GM23248 (cell line): ENCODE measurements around the gene RAB3IP. TPM values are rescaled to one million over a fixed set of nuclear protein-coding genes. Genes with fewer than 3 reads are reported as not detected.

Source experiments
- DNase-seq: peaks from one replicate; pipeline ENCODE4 v3.0.0-alpha.2; 2015
- H2AFZ ChIP-seq: fragments of 200-600 bp; sonication (generic); 2 replicates; pipeline ENCODE4 v1.6.1; 2016; ENCODE audit warnings: antibody characterized with exemption
- H3F3A ChIP-seq: fragments of 200-600 bp; sonication (generic); 2 replicates; pipeline ENCODE4 v1.6.1; 2016; ENCODE audit warnings: mild to moderate bottlenecking, antibody characterized with exemption, mixed run types; ENCODE audit not compliant: insufficient read depth
- H3K27ac ChIP-seq: fragments of 200-600 bp; sonication (generic); 2 replicates; pipeline ENCODE4 v1.5.1; 2016; ENCODE audit warnings: mild to moderate bottlenecking
- H3K27me3 ChIP-seq: fragments of 200-600 bp; sonication (generic); replicated peaks from 2 replicates; pipeline ENCODE4 v1.6.1; 2016; ENCODE audit warnings: mild to moderate bottlenecking; ENCODE audit not compliant: insufficient read depth
- H3K36me3 ChIP-seq: fragments of 200-600 bp; sonication (generic); 2 replicates; pipeline ENCODE4 v1.6.1; 2016; ENCODE audit warnings: low read depth, mild to moderate bottlenecking
- H3K4me1 ChIP-seq: fragments of 200-600 bp; sonication (generic); 2 replicates; pipeline ENCODE4 v1.6.1; 2016; ENCODE audit warnings: mild to moderate bottlenecking; ENCODE audit not compliant: insufficient read depth
- H3K4me2 ChIP-seq: fragments of 200-600 bp; sonication (generic); one replicate; pipeline ENCODE4 v1.6.1; 2016; ENCODE audit warnings: mild to moderate bottlenecking; ENCODE audit not compliant: unreplicated experiment
- H3K4me3 ChIP-seq: fragments of 200-600 bp; sonication (generic); 2 replicates; pipeline ENCODE4 v1.5.1; 2016; ENCODE audit warnings: mild to moderate bottlenecking
- H3K79me2 ChIP-seq: fragments of 200-600 bp; sonication (generic); 2 replicates; pipeline ENCODE4 v1.6.1; 2016; ENCODE audit warnings: mild to moderate bottlenecking; ENCODE audit not compliant: insufficient read depth
- H3K9ac ChIP-seq: fragments of 200-600 bp; sonication (generic); 2 replicates; pipeline ENCODE4 v1.6.1; 2016; ENCODE audit warnings: mild to moderate bottlenecking
- H3K9me2 ChIP-seq: fragments of 200-600 bp; sonication (generic); 2 replicates; pipeline ENCODE4 v1.6.1; 2016; ENCODE audit warnings: mixed run types, mild to moderate bottlenecking, moderate library complexity; ENCODE audit not compliant: insufficient read depth
- H3K9me3 ChIP-seq: fragments of 200-600 bp; sonication (generic); one replicate; pipeline ENCODE4 v1.6.1; 2017; ENCODE audit warnings: low read depth
- H4K20me1 ChIP-seq: fragments of 200-600 bp; sonication (generic); 2 replicates; pipeline ENCODE4 v1.6.0; 2016; ENCODE audit not compliant: insufficient read depth
- EZH2 ChIP-seq: fragments of 200-600 bp; sonication (generic); IDR thresholded peaks from 2 replicates; pipeline ENCODE4 v1.6.1; 2018; ENCODE audit warnings: antibody characterized with exemption, mild to moderate bottlenecking; ENCODE audit not compliant: insufficient read depth, poor library complexity, severe bottlenecking
- EZH2phosphoT487 ChIP-seq: fragments of 200-600 bp; sonication (generic); IDR thresholded peaks from 2 replicates; pipeline ENCODE4 v1.6.1; 2018; ENCODE audit warnings: antibody characterized with exemption, moderate library complexity, mild to moderate bottlenecking, low read depth; ENCODE audit not compliant: insufficient read depth
- WGBS, 2 experiments: methylation state at CpG; one replicate each; pipeline ENCODE4 v1.1.6; 2015 to 2017; ENCODE audit warnings: low lambda C conversion rate in 2 of 2, low coverage in 1 of 2; ENCODE audit errors: missing lambda C conversion rate in 2 of 2; 5-methylcytosine and 5-hydroxymethylcytosine counted together
- in situ Hi-C: fragments of 300-500 bp; cut with MboI; formaldehyde crosslinking; loops from 2 replicates; pipeline ENCODE4 v1.15.0; 2020
- polyA plus RNA-seq: library from polyadenylated mRNA; unstranded; fragments of >200 nt; fragmentation: Nextera tagmentation; extraction: Ambion mirVana; gene quantifications from 2 replicates; pipeline ENCODE4 v1.2.1, GENCODE V29; 2016
- total RNA-seq: library from RNA; depleted of rRNA; stranded (reverse); fragments of >200 nt; shearing (Covaris generic); gene quantifications from 2 replicates; pipeline ENCODE4 v1.2.3, GENCODE V29; 2014

The RAB3IP gene
- total and polyA plus RNA-seq, 2 experiments from 2014 or later, result 2.5 to 3.6 TPM

DNA sequence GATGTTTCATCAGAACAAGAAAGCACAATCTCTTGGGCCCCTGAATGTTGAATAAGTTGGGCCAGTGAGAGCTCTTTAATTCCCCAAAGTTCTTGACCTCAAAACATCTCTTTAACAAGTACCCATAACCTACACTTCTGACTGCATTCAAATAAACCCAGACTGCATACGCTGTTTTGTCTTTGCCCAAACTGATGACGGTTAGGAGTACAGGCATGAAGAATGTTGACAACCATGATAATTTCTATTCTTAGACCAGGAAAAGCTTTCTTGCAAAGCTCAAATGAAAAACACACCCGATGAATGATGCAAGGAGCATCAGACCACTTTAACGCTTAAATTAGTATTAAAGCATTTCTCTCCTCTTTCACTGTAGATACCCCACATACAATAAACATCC lies 11.7 kb upstream of the RAB3IP start:
- H3K36me3 ChIP-seq, result no peaks in the 10 kb centered on the region
- H3K9ac ChIP-seq, result no peak overlapping the region
- H3K27ac ChIP-seq, result no peak overlapping the region
- no peak overlapping the region for H3K4me3 ChIP-seq
- no peaks in the 10 kb centered on the region for H3K9me3 ChIP-seq
- WGBS, 2 experiments, result 4% methylated on average over 4 of the region's 4 CpGs
- H4K20me1 ChIP-seq, result no peaks in the 10 kb centered on the region
- H3K4me2 ChIP-seq, result no peak overlapping the region
- H3K79me2 ChIP-seq, result no peaks in the 10 kb centered on the region
- peak overlapping the region; percentile 54; the same call in 1 of the 2 replicates for H2AFZ ChIP-seq
- in situ Hi-C loops, result no loop called here
- no peak for DNase-seq
- no peaks in the 10 kb centered on the region for H3K9me2 ChIP-seq
- no peak for TF ChIP-seq EZH2
- TF ChIP-seq EZH2phosphoT487, result no peak
- H3K27me3 ChIP-seq, result no peaks in the 10 kb centered on the region
- no peaks in the 10 kb centered on the region for H3F3A ChIP-seq
- H3K4me1 ChIP-seq, result no peaks in the 10 kb centered on the region

DNA sequence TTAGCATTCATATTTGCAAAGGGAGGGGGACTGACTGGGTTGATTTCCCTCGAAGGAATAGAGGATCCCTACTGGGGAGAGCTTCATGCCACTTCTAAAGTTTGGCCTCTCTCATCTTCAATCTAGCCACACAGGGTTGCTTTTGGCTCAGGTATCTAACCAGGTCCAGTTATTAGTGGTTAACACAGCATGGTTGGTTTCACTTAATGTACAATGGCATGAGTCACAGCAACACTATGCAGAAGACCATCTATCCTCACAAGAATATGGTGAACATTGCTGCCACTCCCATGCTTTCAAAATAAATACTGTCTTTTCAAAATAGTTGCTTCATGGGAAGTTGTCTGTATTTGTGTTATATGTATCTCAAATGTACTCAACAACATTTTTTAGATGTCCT lies 6.6 kb upstream of the RAB3IP start:
- H3K27me3 ChIP-seq, result no peaks in the 10 kb centered on the region
- H3F3A ChIP-seq, result no peaks in the 10 kb centered on the region
- WGBS, 2 experiments, result 61 to 77% methylated on average over 1 of the region's 1 CpG
- H3K9me2 ChIP-seq, result no peaks in the 10 kb centered on the region; the same call in 1 of the 2 replicates
- no peaks in the 10 kb centered on the region for H3K36me3 ChIP-seq
- H3K9ac ChIP-seq, result no peak overlapping the region
- no peak for TF ChIP-seq EZH2
- in situ Hi-C loops, result no loop called here
- H3K4me1 ChIP-seq, result no peaks in the 10 kb centered on the region
- H3K9me3 ChIP-seq, result no peaks in the 10 kb centered on the region
- no peaks in the 10 kb centered on the region for H4K20me1 ChIP-seq
- DNase-seq, result peak; percentile 10
- H3K4me2 ChIP-seq, result no peak overlapping the region
- H3K79me2 ChIP-seq, result no peaks in the 10 kb centered on the region
- H3K4me3 ChIP-seq, result no peak overlapping the region
- H2AFZ ChIP-seq, result no peak overlapping the region
- no peak overlapping the region for H3K27ac ChIP-seq

DNA sequence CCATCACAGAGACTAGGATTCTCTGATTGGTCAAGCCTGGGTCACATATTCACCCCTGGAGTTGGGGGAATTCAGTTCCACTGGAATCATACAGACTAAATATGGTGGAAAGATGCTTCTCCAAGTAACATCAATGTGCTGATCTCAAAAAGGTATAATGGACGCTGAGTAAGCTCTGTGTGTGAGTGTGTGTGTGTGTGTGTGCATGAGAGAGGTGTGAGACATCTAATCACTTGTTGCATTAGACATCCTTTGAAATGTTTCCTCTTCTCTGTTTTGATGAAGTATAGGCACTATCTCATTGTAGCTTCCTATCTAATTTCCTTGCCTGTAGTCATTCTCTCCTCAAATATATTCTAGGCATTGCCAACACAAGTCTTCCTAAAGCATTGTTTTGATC lies 5.0 kb upstream of the RAB3IP start:
- Histone ChIP-seq H3K36me3 (no peaks in the 10 kb centered on the region), H3K4me2 (no peak overlapping the region), H3K79me2 (no peaks in the 10 kb centered on the region), H3K9me2 (no peaks in the 10 kb centered on the region; the same call in 1 of the 2 replicates), H3K27ac (no peak overlapping the region), H3K9me3 (no peaks in the 10 kb centered on the region), H3K4me1 (no peaks in the 10 kb centered on the region), H3K27me3 (no peaks in the 10 kb centered on the region), H3F3A (no peaks in the 10 kb centered on the region), H2AFZ (no peak overlapping the region), H4K20me1 (no peaks in the 10 kb centered on the region), H3K4me3 (no peak overlapping the region), H3K9ac (no peak overlapping the region)
- WGBS, 2 experiments, result 50 to 52% methylated on average over 1 of the region's 1 CpG
- no peak for DNase-seq
- in situ Hi-C loops, result no loop called here
- no peak for TF ChIP-seq EZH2
- no peak for TF ChIP-seq EZH2phosphoT487

DNA sequence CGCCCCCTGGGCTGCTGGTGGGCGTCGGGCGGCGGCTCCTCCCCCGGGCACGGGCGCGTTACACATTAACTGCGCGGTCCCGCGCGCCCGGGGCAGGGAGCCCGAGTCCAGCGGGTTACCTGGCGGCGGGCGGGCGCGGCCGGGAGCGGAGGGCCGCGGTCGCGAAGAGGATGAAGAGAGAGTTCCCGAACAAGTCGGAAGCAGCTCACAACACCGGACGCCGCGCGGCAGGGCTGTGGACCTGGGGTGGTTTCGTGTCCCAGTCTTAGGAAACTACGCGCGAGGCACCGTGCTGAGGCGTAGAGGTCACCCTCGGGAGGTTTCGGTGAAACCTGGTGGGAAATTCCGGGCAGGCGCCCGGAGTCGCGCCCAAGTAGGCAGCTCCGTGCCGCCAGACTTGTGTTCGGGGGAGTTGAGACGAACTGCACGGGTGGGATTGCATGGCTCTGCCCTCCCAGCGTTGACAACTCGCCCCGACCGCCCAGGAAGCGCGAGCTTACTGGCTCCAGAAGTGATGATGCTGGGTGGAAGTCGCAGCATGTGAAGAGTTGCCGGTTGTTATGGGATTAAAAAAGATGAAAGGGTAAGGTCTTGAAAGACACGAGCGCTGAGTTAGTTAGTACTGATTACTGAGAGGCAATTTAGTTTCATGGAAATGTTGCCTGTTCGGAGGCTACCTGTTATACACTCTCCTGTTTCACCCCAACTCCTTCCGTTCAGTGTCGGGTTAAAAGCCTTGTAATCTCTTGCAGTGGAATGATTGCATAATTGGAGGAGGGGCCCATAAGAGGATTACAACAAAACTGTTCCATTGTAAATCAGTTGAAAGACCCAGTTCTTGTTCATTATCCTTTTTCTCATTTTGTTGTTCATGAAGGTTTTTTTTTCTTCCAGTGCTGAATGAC lies 879 bp downstream of the RAB3IP start:
- H3K27me3 ChIP-seq, result peaks cover 33% of the 10 kb centered on the region
- peak overlapping the region; percentile 77 for H3K4me3 ChIP-seq
- peak overlapping the region; percentile 84 for H2AFZ ChIP-seq
- in situ Hi-C loops, result no loop called here
- peak overlapping the region; percentile 31; the same call in 1 of the 2 replicates for H3K9ac ChIP-seq
- no peak overlapping the region for H3K27ac ChIP-seq
- peak; percentile 51 for DNase-seq
- TF ChIP-seq EZH2, result peak; percentile 59
- no peak for TF ChIP-seq EZH2phosphoT487
- no peaks in the 10 kb centered on the region for H3K9me2 ChIP-seq
- H3K9me3 ChIP-seq, result no peaks in the 10 kb centered on the region
- no peaks in the 10 kb centered on the region for H3K36me3 ChIP-seq
- no peaks in the 10 kb centered on the region for H3K4me1 ChIP-seq
- H4K20me1 ChIP-seq, result no peaks in the 10 kb centered on the region
- no peaks in the 10 kb centered on the region; the same call in 1 of the 2 replicates for H3F3A ChIP-seq
- WGBS, 2 experiments, result 1 to 4% methylated on average over 25 to 40 of the region's 66 CpGs
- H3K79me2 ChIP-seq, result no peaks in the 10 kb centered on the region
- H3K4me2 ChIP-seq, result peak overlapping the region; percentile 58

DNA sequence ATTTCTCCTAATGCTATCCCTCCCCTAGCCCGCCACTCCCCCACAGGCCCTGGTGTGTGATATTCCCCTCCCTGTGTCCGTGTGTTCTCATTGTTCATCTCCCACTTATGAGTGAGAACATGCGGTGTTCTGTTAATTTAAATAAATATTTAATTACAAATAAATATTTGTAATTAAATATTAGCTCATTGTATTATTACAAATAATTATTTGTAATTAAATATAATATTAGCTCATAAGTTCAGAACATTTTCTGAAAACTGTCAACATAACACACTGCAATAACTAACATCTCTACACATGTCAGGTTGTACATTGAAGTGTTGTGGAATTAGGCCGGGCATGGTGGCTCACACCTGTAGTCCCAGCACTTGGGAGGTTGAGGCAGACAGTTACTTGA lies 5.4 kb downstream of the RAB3IP start:
- H3K27ac ChIP-seq, result no peak overlapping the region
- TF ChIP-seq EZH2 (no peak), EZH2phosphoT487 (no peak)
- H3K4me2 ChIP-seq, result no peak overlapping the region
- H3K9me2 ChIP-seq, result no peaks in the 10 kb centered on the region
- H2AFZ ChIP-seq, result no peak overlapping the region
- no peak overlapping the region for H3K9ac ChIP-seq
- no peaks in the 10 kb centered on the region for H3K79me2 ChIP-seq
- H3K4me3 ChIP-seq, result no peak overlapping the region
- H3K36me3 ChIP-seq, result no peaks in the 10 kb centered on the region
- in situ Hi-C loops, result no loop called here
- no peaks in the 10 kb centered on the region for H4K20me1 ChIP-seq
- no peaks in the 10 kb centered on the region for H3K4me1 ChIP-seq
- WGBS, 2 experiments, result 69 to 78% methylated on average over 4 of the region's 4 CpGs
- DNase-seq, result no peak
- no peaks in the 10 kb centered on the region for H3K9me3 ChIP-seq
- H3K27me3 ChIP-seq, result peaks cover 44% of the 10 kb centered on the region
- H3F3A ChIP-seq, result no peaks in the 10 kb centered on the region; the same call in 1 of the 2 replicates
